OCI-LY3 (cell line): ENCODE data around the gene SDK1.

ENCODE experiments used
- H2AFZ ChIP-seq: fragments of 200-600, 300-600 bp; shearing (Covaris generic); 2 replicates; pipeline ENCODE4 v1.6.0; 2014; ENCODE audit warnings: antibody characterized with exemption, low read depth, low read length
- H3K27ac ChIP-seq: fragments of 200-600, 300-600 bp; sonication (generic); 2 replicates; pipeline ENCODE4 v1.5.1; 2014; ENCODE audit warnings: mild to moderate bottlenecking, low read length, moderate library complexity, mixed read lengths
- H3K27me3 ChIP-seq: fragments of 200-600, 300-600 bp; sonication (generic); 2 replicates; pipeline ENCODE4 v1.6.1; 2014; ENCODE audit warnings: low read depth, low read length, mixed read lengths
- H3K36me3 ChIP-seq: fragments of 200-600, 300-600 bp; sonication (generic); replicated peaks from 2 replicates; pipeline ENCODE3; 2014; ENCODE audit warnings: low read depth, low read length, mixed read lengths
- H3K4me1 ChIP-seq: fragments of 300-600, 200-600 bp; sonication (generic); 2 replicates; pipeline ENCODE4 v1.6.1; 2014; ENCODE audit warnings: low read length, mixed read lengths
- H3K4me2 ChIP-seq: fragments of 200-600, 300-600 bp; sonication (generic); 2 replicates; pipeline ENCODE4 v1.6.1; 2014; ENCODE audit warnings: low read length, mixed read lengths
- H3K4me3 ChIP-seq: fragments of 300-600, 200-600 bp; sonication (generic); 2 replicates; pipeline ENCODE4 v1.5.1; 2014; ENCODE audit warnings: antibody characterized with exemption, mild to moderate bottlenecking, low read length, moderate library complexity
- H3K79me2 ChIP-seq: fragments of 300-600, 200-600 bp; shearing (Covaris generic); 2 replicates; pipeline ENCODE4 v1.6.1; 2014; ENCODE audit warnings: mild to moderate bottlenecking, low read length, mixed read lengths
- H3K9ac ChIP-seq: fragments of 300-600, 200-600 bp; shearing (Covaris generic); 2 replicates; pipeline ENCODE4 v1.6.0; 2014; ENCODE audit warnings: mild to moderate bottlenecking, low read length, moderate library complexity
- H3K9me3 ChIP-seq: fragments of 200-600, 300-600 bp; shearing (Covaris generic); 2 replicates; pipeline ENCODE4 v1.6.1; 2014; ENCODE audit warnings: low read length, mixed read lengths; ENCODE audit not compliant: insufficient read depth
- H4K20me1 ChIP-seq: fragments of 200-600, 300-600 bp; sonication (generic); 2 replicates; pipeline ENCODE4 v1.6.1; 2016; ENCODE audit warnings: low read length, mixed read lengths; ENCODE audit not compliant: insufficient read depth
- EZH2phosphoT487 ChIP-seq: fragments of 200-600 bp; shearing (Covaris generic); IDR thresholded peaks from 2 replicates; pipeline ENCODE4 v1.6.1; 2018; ENCODE audit warnings: antibody characterized with exemption, mixed run types, low read depth
- TF ChIP-seq, protein P1 (sequence below): fragments of 200-600, 300-600 bp; sonication (generic); IDR thresholded peaks from 2 replicates; pipeline ENCODE4 v1.5.1; 2014; ENCODE audit warnings: antibody characterized with exemption, low read length, low read depth

Gene SDK1

DNA sequence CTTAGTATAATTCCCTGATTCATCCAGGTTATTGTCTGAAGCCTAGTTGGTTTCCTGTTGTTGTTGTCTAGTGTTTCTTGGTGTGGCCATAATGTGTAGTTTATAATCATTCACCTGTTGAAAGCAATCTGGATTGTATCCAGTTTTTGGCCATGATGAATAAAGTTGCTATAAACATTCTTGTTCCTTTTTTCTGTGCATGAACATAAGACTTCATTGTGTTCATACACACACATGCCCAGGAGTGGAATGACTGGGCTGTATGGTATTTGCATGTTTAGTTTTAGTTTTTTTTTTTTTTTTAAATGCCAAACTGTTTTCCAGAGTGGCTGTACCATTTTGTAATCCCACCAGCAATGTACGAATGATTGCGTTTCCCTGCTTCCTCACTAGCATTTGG, 349.8 kb downstream of the SDK1 start:
- TF ChIP-seq, protein P1, sequence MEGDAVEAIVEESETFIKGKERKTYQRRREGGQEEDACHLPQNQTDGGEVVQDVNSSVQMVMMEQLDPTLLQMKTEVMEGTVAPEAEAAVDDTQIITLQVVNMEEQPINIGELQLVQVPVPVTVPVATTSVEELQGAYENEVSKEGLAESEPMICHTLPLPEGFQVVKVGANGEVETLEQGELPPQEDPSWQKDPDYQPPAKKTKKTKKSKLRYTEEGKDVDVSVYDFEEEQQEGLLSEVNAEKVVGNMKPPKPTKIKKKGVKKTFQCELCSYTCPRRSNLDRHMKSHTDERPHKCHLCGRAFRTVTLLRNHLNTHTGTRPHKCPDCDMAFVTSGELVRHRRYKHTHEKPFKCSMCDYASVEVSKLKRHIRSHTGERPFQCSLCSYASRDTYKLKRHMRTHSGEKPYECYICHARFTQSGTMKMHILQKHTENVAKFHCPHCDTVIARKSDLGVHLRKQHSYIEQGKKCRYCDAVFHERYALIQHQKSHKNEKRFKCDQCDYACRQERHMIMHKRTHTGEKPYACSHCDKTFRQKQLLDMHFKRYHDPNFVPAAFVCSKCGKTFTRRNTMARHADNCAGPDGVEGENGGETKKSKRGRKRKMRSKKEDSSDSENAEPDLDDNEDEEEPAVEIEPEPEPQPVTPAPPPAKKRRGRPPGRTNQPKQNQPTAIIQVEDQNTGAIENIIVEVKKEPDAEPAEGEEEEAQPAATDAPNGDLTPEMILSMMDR: no peak
- TF ChIP-seq EZH2phosphoT487: no peak
- no peak overlapping the region for H3K4me3 ChIP-seq
- no peak overlapping the region for H2AFZ ChIP-seq
- H3K9me3 ChIP-seq: no peaks in the 10 kb centered on the region
- H3K4me2 ChIP-seq: no peak overlapping the region
- no peak overlapping the region for H3K9ac ChIP-seq
- no peaks in the 10 kb centered on the region for H3K79me2 ChIP-seq
- H3K27me3 ChIP-seq: no peaks in the 10 kb centered on the region
- no peak overlapping the region for H3K27ac ChIP-seq
- H3K36me3 ChIP-seq: no peaks in the 10 kb centered on the region
- H4K20me1 ChIP-seq: no peaks in the 10 kb centered on the region
- H3K4me1 ChIP-seq: no peaks in the 10 kb centered on the region

DNA sequence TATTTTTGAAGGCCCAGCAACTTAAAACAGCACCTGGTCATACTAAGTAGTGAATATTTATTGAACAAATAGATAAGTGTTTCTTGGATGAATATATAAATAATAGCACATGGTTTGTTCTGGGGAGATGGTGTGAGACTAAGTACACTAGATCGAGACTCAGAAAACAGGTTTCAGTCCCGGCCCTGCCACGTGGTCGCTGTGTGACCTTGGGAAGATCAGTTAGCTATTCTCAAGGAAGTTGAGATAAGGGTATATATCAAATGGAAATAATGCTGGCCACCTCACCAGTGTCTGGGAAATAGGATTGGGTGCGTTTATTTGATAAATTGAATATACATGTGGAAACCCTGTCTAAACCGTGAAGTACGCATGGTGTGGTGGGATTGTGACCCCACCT, 354.6 kb downstream of the SDK1 start:
- Histone ChIP-seq H3K4me3 (no peak overlapping the region), H4K20me1 (no peaks in the 10 kb centered on the region), H3K9ac (no peak overlapping the region), H2AFZ (no peak overlapping the region), H3K79me2 (no peaks in the 10 kb centered on the region), H3K36me3 (no peaks in the 10 kb centered on the region), H3K4me2 (no peak overlapping the region), H3K9me3 (no peaks in the 10 kb centered on the region), H3K4me1 (no peaks in the 10 kb centered on the region), H3K27me3 (no peaks in the 10 kb centered on the region), H3K27ac (no peak overlapping the region)
- TF ChIP-seq, protein P1: no peak
- TF ChIP-seq EZH2phosphoT487: no peak

DNA sequence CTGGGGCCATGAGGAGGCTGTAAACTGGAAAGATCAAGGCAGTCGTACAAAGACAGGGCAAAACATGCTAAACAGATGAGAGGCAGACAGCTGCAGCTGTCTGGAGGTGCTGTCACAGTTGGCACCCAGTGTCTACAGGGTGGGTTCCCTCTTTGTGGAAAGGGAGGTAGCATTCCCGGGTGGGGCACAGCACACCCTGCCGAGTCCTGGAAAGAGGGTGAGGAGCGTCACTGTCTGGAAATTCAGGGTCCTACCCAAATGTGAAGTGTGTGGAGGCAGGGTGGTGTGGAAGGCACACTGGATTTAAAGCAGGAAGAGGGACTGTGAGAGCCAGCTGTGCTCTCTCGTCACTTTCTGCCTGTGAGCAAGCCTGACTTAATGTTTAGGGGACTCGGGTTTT, 356.2 kb downstream of the SDK1 start:
- Histone ChIP-seq H3K9ac (no peak overlapping the region), H3K27me3 (no peaks in the 10 kb centered on the region), H3K79me2 (no peaks in the 10 kb centered on the region), H3K36me3 (no peaks in the 10 kb centered on the region), H3K4me3 (no peak overlapping the region), H2AFZ (no peak overlapping the region), H3K4me1 (no peaks in the 10 kb centered on the region), H3K9me3 (no peaks in the 10 kb centered on the region), H3K27ac (no peak overlapping the region), H3K4me2 (no peak overlapping the region), H4K20me1 (no peaks in the 10 kb centered on the region)
- no peak for TF ChIP-seq EZH2phosphoT487
- TF ChIP-seq, protein P1: no peak

DNA sequence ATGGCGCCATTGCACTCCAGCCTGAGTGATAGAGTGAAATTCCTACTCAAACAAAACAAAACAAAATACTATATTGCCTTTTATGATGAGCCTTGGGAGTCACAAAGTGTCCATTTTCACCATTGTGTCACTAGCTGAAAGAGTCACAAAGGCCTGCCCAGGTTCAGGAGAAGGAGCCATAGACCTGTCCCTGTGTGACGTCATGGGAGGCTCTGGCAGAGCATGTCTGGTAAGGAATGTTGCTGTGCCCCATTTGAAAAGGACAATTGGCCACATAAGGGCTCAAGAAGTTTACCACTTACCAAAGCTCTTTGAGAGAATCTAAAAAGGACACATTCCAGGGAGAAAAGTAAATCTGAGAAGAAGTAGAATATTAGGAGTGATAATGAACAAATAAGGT, 367.7 kb downstream of the SDK1 start:
- Histone ChIP-seq H3K9me3 (no peaks in the 10 kb centered on the region), H3K4me3 (no peak overlapping the region), H3K36me3 (no peaks in the 10 kb centered on the region), H2AFZ (no peak overlapping the region), H3K27me3 (no peaks in the 10 kb centered on the region), H4K20me1 (no peaks in the 10 kb centered on the region), H3K27ac (no peak overlapping the region), H3K79me2 (no peaks in the 10 kb centered on the region), H3K4me1 (no peaks in the 10 kb centered on the region), H3K4me2 (no peak overlapping the region), H3K9ac (no peak overlapping the region)
- TF ChIP-seq, protein P1: no peak
- TF ChIP-seq EZH2phosphoT487: no peak
